Muscle layer of duodenum (tissue), 2 donors: ENCODE data around the gene ADAMTS15.

Source experiments
- H3K27ac ChIP-seq: one replicate; pipeline ENCODE4 v1.7.0; 2013; ENCODE audit warnings: mild to moderate bottlenecking, low read length
- H3K27me3 ChIP-seq: one replicate; pipeline ENCODE4 v1.7.0; 2013; ENCODE audit warnings: low read depth, mild to moderate bottlenecking, control low read depth, low read length
- H3K36me3 ChIP-seq, 2 donors: one replicate each; pipeline ENCODE4 v1.7.0; 2013; ENCODE audit warnings: low read length in 2 of 2, control low read depth in 1 of 2, mild to moderate bottlenecking in 1 of 2; ENCODE audit not compliant: insufficient read depth in 2 of 2, control insufficient read depth in 1 of 2
- H3K4me1 ChIP-seq, 2 donors: one replicate each; pipeline ENCODE4 v1.7.0; 2013; ENCODE audit warnings: low read length in 2 of 2, mild to moderate bottlenecking in 2 of 2, control low read depth in 1 of 2, moderate library complexity in 1 of 2; ENCODE audit not compliant: insufficient read depth in 2 of 2, control insufficient read depth in 1 of 2
- H3K4me3 ChIP-seq, 2 donors: one replicate each; pipeline ENCODE4 v1.7.0; 2013; ENCODE audit warnings: low read length in 2 of 2, low read depth in 1 of 2, mild to moderate bottlenecking in 1 of 2
- H3K9me3 ChIP-seq, 2 donors: one replicate each; pipeline ENCODE4 v1.7.0; 2013; ENCODE audit warnings: low read length in 2 of 2, control low read depth in 1 of 2, mild to moderate bottlenecking in 1 of 2; ENCODE audit not compliant: control insufficient read depth in 1 of 2
- donor health status: healthy.

Gene ADAMTS15

GRCh38 chr11:130520271-130520671, 71.8 kb downstream of the ADAMTS15 start:
- no peaks in the 10 kb centered on the region for H3K9me3 ChIP-seq
- H3K4me3 ChIP-seq, result no peak overlapping the region
- H3K4me1 ChIP-seq, result peaks cover 3 to 4% of the 10 kb centered on the region in 2 donors
- H3K27me3 ChIP-seq, result no peaks in the 10 kb centered on the region
- no peaks in the 10 kb centered on the region for H3K36me3 ChIP-seq
- no peak overlapping the region for H3K27ac ChIP-seq

- Histone ChIP-seq H3K4me1 (peaks cover 0 to 4% of the 10 kb centered on the region in 2 donors), H3K9me3 (no peaks in the 10 kb centered on the region), H3K36me3 (no peaks in the 10 kb centered on the region), H3K27ac (peak overlapping the region; percentile 68), H3K4me3 (no peak overlapping the region), H3K27me3 (no peaks in the 10 kb centered on the region)
Observed at GRCh38 chr11:130522284-130522961, 74.0 kb downstream of the ADAMTS15 start.

GRCh38 chr11:130523166-130523565, 74.7 kb downstream of the ADAMTS15 start:
- Histone ChIP-seq H3K9me3 (no peaks in the 10 kb centered on the region), H3K27me3 (no peaks in the 10 kb centered on the region), H3K4me1 (peaks cover 0 to 4% of the 10 kb centered on the region in 2 donors), H3K4me3 (no peak overlapping the region), H3K36me3 (no peaks in the 10 kb centered on the region), H3K27ac (peak overlapping the region; percentile 68)

GRCh38 chr11:130523609-130524008, 75.2 kb downstream of the ADAMTS15 start:
- H3K4me3 ChIP-seq, result no peak overlapping the region
- peaks cover 0 to 4% of the 10 kb centered on the region in 2 donors for H3K4me1 ChIP-seq
- no peaks in the 10 kb centered on the region for H3K27me3 ChIP-seq
- H3K9me3 ChIP-seq, result no peaks in the 10 kb centered on the region
- H3K36me3 ChIP-seq, result no peaks in the 10 kb centered on the region
- H3K27ac ChIP-seq, result no peak overlapping the region

- no peaks in the 10 kb centered on the region for H3K36me3 ChIP-seq
- H3K9me3 ChIP-seq, result no peaks in the 10 kb centered on the region
- H3K27me3 ChIP-seq, result no peaks in the 10 kb centered on the region
- no peak overlapping the region for H3K27ac ChIP-seq
- H3K4me3 ChIP-seq, result no peak overlapping the region
- peaks cover 0 to 4% of the 10 kb centered on the region in 2 donors for H3K4me1 ChIP-seq
Observed at GRCh38 chr11:130524132-130524790, 75.8 kb downstream of the ADAMTS15 start.

GRCh38 chr11:130525307-130525706, 76.9 kb downstream of the ADAMTS15 start:
- H3K27ac ChIP-seq, result no peak overlapping the region
- no peaks in the 10 kb centered on the region for H3K36me3 ChIP-seq
- peaks cover 0 to 4% of the 10 kb centered on the region in 2 donors for H3K4me1 ChIP-seq
- H3K9me3 ChIP-seq, result no peaks in the 10 kb centered on the region
- no peaks in the 10 kb centered on the region for H3K27me3 ChIP-seq
- H3K4me3 ChIP-seq, result no peak overlapping the region
